NCI-H524 (cell line): ENCODE data around the gene MRLN.
"Not testable (repeated sequence)": the region's sequence is repeated elsewhere in the genome, so short reads cannot be mapped to it uniquely, and the experiment has no call there.

ENCODE experiments used
- DNase-seq, 2 experiments: peaks; one replicate each; lab custom pipeline; 2025; lab: John Stamatoyannopoulos, UW

MRLN gene

DNA sequence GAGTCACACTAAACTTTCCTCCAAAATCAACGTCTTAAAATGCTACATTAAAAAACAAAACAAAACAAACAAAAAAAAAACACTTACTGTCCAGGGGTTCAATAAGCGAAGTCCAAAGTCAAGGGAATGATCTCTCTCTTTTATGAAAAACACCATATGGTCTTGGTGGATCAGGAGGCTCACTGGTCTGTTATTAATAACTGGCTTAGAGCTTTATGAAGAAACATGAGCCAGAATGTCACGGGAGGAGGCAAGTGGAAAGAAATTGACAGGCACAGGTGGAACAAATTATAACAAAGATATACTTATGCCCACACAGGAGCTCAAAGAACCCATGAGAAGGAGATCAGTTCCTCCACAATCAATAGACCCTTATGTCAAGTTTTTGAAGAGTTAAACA is at the start of gene MRLN:
Gene MRLN (minus strand): TSS at position 189 of the 400 bp plus-strand sequence.
- DNase-seq = peak; percentile 77 to 92

DNA sequence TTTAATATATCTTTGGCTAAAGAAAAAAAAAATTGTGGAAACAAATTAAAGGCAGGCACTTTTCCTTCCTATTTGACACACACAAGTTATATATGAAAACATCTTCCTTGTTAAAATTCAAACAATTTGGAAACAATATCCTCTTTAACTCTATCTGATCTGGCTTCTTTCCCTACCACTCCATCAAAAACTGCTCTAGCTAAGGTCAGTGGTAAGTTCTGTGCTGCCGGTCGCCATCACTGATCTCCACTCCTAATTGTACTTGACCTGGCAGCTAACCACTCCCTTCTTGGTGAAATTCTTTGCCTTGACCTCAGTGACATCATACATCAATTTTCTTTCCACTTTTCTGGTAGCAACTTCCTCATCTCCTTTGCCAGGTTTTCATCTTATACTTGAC is 47.9 kb upstream of the MRLN start:
- DNase-seq = no peak

DNA sequence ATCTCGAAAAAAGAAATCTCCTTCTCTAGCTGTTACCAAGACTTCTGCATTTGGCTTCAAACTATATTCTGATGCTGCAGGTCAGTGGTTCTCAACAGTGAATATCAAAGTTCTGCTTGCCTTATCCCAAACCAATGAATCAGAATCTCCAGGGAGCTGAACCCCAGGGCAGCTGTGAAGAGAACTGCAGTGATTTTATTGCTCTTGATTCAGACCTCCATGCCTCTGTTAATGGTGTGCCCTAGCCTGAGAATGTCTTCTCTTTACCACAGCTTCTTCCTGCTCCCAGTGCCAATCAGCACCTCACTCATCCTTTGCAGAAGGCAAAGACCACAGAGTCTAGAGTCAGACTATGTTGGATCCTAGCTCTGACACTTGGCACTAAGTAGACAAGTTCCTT is 46.2 kb upstream of the MRLN start:
- DNase-seq = no peak

DNA sequence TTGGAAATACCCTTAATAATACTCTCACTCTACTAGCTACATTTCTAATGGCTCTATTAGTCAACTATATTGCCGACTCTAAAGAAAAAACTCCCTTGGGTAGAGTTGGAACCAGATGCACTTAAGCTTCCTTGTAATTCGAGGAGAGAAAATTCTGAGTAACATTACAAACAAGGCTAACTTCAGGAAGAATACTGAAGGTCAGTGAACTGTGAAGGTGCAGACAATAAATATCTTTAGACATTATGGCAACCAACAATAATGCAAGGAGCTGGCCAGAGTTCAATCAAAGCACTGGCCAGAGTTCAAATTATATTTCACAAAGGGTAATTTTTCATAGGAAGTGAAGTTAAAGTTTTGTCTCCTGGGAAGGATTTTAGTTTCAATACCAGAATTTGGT is 40.7 kb upstream of the MRLN start:
- no peak for DNase-seq

DNA sequence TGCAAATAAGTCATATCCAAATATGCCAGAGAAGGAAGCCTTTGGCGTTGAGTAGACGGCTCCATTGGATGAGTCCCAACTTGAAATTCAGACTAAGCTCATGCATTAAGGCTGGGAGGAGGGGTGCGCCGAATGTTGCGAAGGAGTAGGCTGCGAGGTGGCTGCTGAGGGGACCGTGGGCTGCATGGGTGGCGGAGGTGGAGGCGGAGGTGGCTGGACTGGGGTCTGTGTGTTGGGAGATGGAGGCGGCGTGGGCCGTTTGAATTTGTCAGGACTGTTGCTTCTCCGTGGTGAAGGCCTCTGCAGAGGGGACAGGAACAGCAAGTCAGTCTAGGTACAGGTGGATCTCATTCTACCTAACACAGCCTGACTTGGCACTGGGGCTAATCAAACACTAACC is 39.6 kb upstream of the MRLN start:
- DNase-seq = no peak

DNA sequence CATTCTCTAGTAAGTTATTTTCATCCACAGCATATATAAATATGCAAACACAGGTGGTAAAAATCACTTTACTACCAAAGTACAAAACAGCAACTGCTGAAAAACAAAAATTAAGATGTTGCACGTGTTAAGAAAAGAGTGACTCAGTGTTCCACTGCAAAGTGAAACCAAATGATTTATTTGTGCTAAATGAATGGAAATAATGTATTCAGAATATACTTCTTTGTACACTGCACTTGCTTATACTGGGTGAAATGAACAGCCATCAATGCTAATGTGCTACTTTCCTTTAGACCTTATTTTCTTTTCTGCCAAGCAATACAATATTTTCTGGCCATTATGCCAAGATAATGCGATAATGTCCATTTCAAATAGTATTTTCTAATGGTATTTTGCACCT is 38.3 kb upstream of the MRLN start:
- DNase-seq = no peak

DNA sequence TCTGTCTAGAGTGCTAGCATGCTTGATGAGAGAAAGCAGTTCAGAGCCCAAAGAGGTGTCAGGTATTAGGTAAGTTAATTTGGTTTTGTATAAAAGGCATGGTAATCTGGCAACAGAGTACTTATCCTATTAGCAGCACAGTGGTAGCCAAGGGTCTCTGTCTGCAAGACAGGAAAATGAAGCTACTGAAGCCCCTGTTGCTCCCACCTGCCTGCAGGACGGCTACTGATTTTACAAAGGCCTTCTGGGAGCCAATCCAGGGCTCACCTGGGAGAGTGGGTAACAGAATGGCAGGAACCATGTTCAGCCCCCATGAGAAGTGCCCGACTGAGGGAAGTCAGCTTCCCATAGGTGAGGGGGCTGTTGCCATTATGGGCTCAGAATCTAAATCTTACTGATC is 36.8 kb upstream of the MRLN start:
- DNase-seq = not testable (repeated sequence)

DNA sequence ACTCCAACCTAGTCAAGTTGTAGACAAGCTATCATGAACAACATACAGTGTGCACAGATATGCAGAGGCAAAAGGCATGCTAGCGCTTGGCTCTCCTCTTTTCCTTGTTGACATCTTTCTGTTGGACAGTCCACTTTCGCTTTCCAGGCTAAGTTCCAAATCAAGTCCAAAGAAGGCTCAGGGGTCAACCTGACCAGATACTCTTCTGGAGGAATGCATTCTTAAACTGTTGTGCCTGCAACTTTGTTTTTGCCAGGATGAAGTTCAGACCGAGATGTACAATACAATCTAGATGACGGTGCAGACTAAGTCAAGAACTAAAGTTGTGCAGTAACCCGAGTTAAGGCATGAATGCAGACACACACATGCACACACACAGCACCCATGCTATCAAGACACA is 35.7 kb upstream of the MRLN start:
- not testable (repeated sequence) for DNase-seq

DNA sequence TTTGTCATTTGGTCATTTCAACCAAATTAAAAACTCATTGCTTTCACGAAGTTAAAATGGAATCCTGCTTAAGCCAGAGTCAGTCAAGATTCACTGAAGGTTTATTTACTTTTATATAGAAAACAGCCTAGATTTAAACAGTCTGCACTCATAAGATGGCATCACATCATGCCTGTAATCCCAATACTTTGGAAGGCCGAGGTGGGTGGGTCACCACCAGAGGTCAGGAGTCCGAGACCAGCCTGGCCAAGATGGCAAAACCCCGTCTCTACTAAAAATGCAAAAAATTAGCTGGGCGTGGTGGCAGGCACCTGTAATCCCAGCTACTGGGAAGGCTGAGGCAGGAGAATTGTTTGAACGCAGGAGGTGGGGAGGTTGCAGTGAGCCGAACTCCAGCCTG is 33.8 kb upstream of the MRLN start:
- not testable (repeated sequence) for DNase-seq

DNA sequence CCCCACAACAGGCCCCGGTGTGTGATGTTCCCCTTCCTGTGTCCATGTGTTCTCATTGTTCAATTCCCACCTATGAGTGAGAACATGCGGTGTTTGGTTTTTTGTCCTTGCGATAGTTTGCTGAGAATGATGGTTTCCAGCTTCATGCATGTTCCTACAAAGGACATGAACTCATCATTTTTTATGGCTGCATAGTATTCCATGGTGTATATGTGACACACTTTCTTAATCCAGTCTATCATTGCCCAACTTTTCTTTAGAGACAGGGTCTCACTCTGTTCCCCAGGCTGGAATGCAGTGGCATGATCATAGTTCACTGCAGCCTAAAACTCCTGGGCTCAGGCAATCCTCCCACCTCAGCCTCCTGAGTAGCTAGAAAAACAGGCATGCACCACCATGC is 32.2 kb upstream of the MRLN start:
- DNase-seq = not testable (repeated sequence)

DNA sequence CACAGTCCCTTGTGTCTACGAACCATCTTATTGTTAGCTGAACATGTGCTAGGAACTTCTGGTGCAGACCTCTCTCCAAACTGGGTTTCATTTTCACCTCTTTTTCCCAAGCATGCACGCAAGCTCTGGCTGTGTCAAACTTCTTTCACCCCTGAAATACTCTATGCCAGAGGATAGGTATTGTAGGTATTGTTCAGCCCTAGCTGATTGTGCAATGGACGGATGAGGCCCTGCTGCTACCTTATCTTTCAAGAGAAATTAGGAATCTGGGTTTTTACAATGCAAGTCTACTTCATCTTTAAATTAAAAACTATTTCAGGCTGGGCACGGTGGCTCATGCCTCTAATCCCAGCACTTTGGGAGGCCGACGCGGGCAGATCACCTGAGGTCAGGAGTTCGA is 28.3 kb upstream of the MRLN start:
- no peak for DNase-seq

DNA sequence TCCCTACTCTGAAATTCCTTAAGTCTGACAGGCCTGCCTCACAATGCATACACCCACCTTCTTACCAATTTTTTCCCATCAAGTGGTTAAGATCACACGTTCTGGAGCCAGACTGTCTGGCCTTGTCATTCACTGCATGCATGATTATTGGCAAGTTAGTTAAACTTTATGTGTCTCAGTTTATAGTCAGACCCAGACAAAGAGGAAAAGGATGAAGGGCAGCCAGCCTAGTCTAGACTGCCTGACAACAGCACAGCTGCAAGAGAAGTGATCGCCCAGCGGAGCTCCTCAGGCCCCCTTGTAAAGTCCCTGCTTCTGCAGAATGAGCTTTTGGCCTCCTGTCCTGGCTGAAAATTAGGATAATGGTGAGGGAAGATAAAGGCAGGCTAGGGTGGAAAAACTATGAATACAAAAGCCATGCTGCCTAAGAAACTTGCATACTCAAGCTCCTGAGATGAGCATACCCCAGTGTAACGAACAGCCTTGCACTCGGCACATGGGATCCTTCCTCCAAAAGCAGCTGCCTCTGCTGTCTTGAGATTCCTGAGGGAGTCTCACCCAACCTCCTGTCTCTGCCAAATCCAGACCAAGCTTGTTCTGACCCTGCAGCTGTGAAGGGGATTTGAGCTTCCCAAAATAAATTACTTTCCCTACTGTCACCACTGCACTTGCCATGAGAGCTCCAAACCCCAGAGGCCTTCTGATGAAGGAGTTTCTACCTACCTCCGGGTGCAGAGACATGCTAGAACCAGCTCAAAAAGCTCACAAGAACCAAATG is 26.7 kb upstream of the MRLN start:
- DNase-seq = no peak

DNA sequence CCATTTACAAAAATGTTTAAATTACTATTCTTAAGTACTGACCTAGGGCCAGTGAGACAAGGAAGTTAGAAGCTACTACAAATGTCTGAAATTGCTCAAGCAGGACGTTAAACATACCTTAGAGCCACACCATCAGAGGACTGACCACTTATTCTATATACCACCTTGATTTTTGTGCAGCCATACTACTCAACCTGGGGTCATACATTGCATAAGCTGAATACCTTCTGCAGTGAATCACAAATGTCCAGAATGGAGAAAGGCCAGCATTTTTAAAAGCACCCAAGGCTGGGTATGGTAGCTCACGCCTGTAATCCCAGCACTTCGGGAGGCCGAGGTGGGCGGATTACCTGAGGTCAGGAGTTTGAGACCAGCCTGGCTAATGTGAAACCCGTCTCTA is 21.2 kb upstream of the MRLN start:
- no peak for DNase-seq

DNA sequence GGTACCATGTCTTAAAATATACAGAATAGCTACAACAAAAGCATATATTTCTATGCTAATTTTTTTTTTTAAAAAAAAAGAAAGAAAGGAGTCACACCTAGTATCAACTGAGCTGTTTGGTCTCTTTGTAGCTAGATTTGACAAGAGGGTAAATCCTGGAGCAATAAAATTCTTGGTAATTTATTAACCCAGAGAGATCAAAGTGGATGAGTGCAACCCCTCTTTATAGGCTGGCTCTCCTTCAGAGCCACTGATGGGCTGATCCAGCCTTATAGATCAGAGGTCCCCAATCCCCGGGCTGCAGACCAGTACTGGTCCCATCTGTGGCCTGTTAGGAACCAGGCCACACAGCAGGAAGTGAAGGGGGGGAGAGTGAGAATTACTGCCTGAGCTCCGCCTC is 19.8 kb upstream of the MRLN start:
- DNase-seq = no peak

DNA sequence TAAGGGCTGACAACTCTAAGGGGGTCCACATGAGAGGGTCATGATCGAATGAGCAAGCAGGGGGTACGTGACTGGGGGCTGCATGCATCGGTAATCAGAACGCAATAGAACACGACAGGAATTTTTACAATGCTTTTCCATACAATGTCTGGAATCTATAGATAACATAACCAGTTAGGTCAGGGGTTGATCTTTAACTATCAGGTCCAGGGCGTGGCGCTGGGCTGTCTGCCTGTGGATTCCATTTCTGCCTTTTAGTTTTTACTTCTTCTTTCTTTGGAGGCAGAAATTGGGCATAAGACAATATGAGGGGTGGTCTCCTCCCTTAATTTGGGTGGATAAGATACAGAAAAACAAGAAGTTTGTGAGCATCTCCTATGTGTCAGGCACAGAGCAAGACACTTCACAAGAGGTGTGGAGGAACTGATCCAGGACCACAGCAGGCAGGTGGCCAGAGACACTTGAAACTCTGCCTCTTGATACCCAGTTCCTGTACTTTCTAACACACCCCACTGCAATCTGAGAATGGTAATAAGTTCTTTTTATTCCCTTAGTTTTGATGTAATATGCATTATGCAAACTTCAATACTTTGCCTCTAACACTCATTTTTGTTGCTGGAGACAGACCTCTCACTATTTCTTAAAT is 18.0 kb upstream of the MRLN start:
- no peak for DNase-seq

DNA sequence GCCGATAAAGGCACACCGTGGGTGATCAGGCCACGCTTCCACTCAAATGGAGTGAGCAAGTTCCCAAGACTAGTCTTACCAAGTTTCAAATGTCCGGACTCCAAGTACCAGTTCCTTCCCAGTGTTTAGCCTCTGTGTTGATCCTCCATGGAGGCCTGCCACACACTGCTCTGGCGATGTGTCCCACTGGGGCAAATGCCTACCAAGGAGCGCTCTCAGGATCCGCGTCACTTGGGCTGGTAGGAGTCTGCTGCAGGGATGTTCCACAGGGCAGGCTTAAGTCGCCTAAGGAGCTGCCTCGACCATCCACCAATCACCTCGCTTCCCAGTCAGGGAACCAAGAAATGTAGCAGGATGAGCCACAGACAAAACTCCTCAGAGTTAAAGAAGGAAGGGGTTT is 17.4 kb upstream of the MRLN start:
- no peak for DNase-seq

DNA sequence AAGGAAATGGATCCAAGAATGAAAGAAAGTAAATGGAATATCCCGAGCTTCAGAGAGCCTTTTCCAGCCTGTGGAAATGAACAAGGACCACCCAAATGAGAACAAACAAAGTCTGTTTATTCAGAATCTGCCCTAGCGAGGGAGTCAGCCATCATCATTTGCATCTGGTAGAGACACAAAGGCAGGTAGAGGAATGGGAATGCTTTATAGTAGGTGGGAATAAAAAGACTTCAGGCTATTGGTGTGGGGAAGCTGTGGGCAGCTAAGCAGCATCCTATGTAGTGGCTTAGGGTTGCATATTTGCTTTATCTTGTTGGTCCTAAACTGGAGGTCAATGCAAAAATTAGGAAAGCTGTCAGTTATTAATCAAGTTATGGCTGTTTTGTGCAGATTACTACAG is 9.2 kb upstream of the MRLN start:
- DNase-seq = no peak

DNA sequence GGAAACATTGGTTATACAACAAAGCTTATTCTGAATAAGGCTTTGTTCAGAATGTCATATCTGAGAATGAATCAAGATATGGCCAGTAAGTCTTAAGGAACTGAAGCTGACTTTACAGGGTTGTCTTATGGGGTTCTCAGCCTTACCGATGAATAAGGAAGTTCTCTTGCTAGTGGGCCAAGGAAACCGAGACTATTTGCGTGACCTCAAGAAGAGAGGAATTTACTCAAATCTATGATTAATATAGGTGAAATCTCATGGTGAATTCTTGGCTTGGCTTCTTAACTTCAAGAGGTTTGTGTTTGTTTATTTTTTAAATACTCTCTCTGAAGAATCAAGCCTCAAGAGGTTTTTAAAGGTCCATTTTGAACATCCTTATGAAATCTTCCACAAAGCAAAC is 4.7 kb upstream of the MRLN start:
- DNase-seq = no peak

DNA sequence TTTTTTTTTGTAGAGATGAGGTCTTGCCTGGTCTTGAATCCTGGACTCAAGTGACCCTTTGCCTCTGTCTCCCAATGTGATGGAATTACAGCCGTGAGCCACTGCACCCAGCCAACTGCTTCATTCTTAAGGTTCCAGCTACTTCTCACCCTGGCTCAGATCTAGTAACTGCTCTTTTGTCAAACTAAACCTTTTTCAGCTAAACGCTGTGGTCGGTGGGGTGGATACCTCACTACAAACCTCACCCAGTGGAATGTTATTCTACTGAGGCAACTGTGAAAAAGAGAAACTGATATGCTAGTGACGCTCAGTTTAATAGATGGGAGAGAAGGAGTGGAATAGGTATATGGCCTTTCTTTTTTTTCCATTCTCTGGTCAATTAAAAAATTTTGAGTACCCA is 1.7 kb upstream of the MRLN start:
- no peak for DNase-seq

DNA sequence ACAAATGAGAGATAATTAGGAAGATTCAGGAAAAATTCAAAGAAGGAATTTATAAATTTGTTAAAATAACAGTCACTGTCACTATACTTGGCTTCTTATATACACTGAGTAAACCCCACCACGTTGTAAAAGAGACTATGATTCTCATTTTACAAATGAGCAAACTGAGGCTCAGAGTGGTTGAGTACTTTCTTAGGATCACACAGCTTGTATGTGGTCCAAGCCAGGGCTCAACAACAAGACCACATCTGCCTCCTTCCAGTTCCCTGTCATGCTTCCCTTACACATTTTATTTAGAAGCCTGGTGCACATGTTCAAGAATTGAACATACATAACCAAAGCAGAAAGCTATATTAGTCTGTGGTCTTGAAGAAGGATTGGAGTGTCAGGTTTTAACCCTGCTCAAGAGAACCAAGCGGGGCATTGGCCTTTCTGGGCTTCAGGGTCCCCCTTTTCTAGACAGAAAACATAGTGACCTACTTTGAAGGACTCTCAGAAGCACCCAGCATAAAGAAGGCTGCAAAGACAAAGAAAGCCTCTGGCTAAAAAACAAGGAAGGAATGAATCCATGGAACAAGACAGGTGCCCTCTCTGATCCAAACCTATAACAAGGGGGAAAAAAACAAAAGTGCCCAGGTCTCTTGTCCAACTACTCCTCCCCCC is 846 bp downstream of the MRLN start:
- DNase-seq = peak in 1 of 2 experiments; percentile 5

DNA sequence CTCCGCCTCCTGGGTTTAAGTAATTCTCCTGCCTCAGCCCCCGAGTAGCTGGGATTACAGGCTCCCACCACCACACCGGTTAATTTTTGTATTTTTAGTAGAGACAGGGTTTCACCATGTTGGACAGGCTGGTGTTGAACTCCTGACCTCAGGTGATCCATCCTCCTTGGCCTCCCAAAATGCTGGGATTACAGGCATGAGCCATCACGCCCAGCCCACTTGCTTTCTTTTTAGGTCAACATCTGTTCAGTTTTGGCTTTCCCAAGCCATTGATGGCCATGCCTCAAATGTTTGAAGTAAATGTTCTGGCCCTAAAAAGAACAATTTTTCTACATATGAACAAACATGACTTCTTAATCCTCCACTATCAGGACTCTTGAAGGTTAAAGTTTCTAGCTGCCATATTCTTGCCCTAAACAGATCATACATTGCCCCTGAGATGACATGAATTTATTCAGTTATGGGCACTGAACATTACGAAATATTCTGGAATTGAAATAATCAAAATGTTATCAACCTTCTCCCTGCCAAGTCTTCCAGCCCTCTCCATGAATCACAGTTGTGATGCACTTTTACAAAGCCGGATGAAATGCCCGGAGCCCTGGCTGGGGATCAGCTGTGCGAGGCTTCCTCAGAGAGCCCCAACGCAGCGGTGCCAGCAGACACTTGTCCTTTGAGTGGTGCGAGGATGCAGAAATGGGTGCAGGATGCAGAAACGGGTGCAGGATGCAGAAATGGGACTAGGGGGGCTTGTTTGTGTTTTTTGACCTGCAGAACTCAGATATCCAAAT is 2.9 kb downstream of the MRLN start:
- DNase-seq = no peak

DNA sequence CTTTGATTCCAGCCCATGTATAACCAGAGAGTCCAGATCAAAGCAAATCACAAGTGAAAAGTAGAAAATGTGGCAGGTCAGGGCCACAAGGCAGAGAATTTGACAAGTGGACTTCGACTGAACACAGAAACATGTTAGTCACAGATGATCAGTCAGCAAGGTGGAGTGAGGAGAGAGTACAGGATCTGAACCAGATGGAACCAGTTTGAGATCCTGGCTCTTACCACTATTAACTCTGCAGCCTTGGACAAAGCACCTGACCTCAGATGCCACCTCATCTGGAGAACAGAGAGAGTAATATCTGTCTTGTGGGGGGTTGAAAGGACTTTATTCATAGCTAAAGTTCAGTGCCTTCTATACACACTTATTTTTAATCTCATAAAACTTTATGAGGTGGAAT is 4.4 kb downstream of the MRLN start:
- no peak for DNase-seq
